PC-9 (cell line): ENCODE data around the gene FOSB. TPM values are rescaled to one million over a fixed set of nuclear protein-coding genes. Genes with fewer than 3 reads are reported as not detected.

Experiments used
- BruUV-seq: library from RNA; stranded (reverse); fragments of 400-500 nt; replicated peaks from 2 replicates; lab custom pipeline; 2021; lab: Mats Ljungman, UMichigan
- CTCF ChIA-PET: fragments of 300-600 bp; sonication (Branson Sonifier 250); formaldehyde crosslinking; loops from one replicate; lab custom pipeline; 2022; ENCODE audit warnings: antibody characterized with exemption; lab: Charles Lee
- POLR2A ChIA-PET: fragments of 300-600 bp; sonication (Branson Sonifier 250); formaldehyde crosslinking; loops from one replicate; lab custom pipeline; 2022; ENCODE audit warnings: antibody characterized with exemption; ENCODE audit not compliant: unreplicated experiment; lab: Charles Lee
- DNase-seq, 2 experiments: peaks; one replicate each; pipeline versions ENCODE4 v3.0.0 to v3.0.0-alpha.2; 2015 to 2022; ENCODE audit warnings: mixed read lengths in 1 of 2
- H2AFZ ChIP-seq: fragments of 200-600 bp; sonication (generic); 2 replicates; pipeline ENCODE4 v1.8.1; 2017; ENCODE audit warnings: antibody characterized with exemption
- H3F3A ChIP-seq: fragments of 200-600 bp; sonication (generic); 2 replicates; pipeline ENCODE4 v1.8.1; 2017; ENCODE audit warnings: antibody characterized with exemption, mild to moderate bottlenecking, low read depth; ENCODE audit not compliant: insufficient read depth
- H3K27ac ChIP-seq: fragments of 200-600 bp; sonication (generic); 2 replicates; pipeline ENCODE4 v1.6.1; 2016; ENCODE audit warnings: mixed run types
- H3K27me3 ChIP-seq: fragments of 200-600 bp; sonication (generic); 2 replicates; pipeline ENCODE4 v1.6.1; 2016; ENCODE audit warnings: low read depth, mixed run types; ENCODE audit not compliant: insufficient read depth
- H3K36me3 ChIP-seq: fragments of 200-600 bp; sonication (generic); 2 replicates; pipeline ENCODE4 v1.6.1; 2016; ENCODE audit warnings: low read depth, mixed run types
- H3K4me1 ChIP-seq: fragments of 200-600 bp; sonication (generic); replicated peaks from 2 replicates; pipeline ENCODE4 v1.6.1; 2016; ENCODE audit warnings: mixed run types; ENCODE audit not compliant: insufficient read depth
- H3K4me2 ChIP-seq: fragments of 200-600 bp; sonication (generic); 2 replicates; pipeline ENCODE4 v1.6.1; 2017; ENCODE audit warnings: mixed run types
- H3K4me3 ChIP-seq: fragments of 200-600 bp; sonication (generic); 2 replicates; pipeline ENCODE4 v1.6.1; 2016; ENCODE audit warnings: mixed run types
- H3K79me2 ChIP-seq: fragments of 200-600 bp; sonication (generic); 2 replicates; pipeline ENCODE4 v1.6.1; 2017; ENCODE audit warnings: low read depth, mixed run types
- H3K9me2 ChIP-seq: fragments of 200-600 bp; sonication (generic); 2 replicates; pipeline ENCODE4 v1.8.1; 2017; ENCODE audit warnings: mild to moderate bottlenecking; ENCODE audit not compliant: insufficient read depth
- H3K9me3 ChIP-seq: fragments of 200-600 bp; sonication (generic); 2 replicates; pipeline ENCODE4 v1.8.1; 2016; ENCODE audit warnings: low read depth; ENCODE audit not compliant: insufficient read depth
- H4K20me1 ChIP-seq: fragments of 200-600 bp; sonication (generic); 2 replicates; pipeline ENCODE4 v1.8.1; 2017; ENCODE audit not compliant: insufficient read depth
- EZH2 ChIP-seq: fragments of 200-600 bp; sonication (generic); IDR thresholded peaks from 2 replicates; pipeline ENCODE4 v1.8.0; 2017; ENCODE audit warnings: antibody characterized with exemption, low read depth
- intact Hi-C: fragments of 100-400 bp; cut with micrococcal nuclease; formaldehyde crosslinking; loops from one replicate; pipeline ENCODE4 v1.10.0; 2022; ENCODE audit not compliant: unreplicated experiment
- total RNA-seq: library from RNA; stranded (reverse); gene quantifications from 2 replicates; pipeline ENCODE4 v1.2.3, GENCODE V29; 2021
- TF ChIP-seq, protein P1 (sequence below): fragments of 200-600 bp; sonication (generic); conservative IDR thresholded peaks from 2 replicates; pipeline ENCODE4 v1.6.1; 2017; ENCODE audit warnings: mixed run types, antibody characterized with exemption, mild to moderate bottlenecking, moderate library complexity

Gene FOSB
- total RNA-seq, 1 experiment from 2014 or later = 7.9 TPM

GRCh38 chr19:45484273-45484945, 16.6 kb downstream of the FOSB start:
- TF ChIP-seq EZH2 = no peak
- TF ChIP-seq, protein P1, sequence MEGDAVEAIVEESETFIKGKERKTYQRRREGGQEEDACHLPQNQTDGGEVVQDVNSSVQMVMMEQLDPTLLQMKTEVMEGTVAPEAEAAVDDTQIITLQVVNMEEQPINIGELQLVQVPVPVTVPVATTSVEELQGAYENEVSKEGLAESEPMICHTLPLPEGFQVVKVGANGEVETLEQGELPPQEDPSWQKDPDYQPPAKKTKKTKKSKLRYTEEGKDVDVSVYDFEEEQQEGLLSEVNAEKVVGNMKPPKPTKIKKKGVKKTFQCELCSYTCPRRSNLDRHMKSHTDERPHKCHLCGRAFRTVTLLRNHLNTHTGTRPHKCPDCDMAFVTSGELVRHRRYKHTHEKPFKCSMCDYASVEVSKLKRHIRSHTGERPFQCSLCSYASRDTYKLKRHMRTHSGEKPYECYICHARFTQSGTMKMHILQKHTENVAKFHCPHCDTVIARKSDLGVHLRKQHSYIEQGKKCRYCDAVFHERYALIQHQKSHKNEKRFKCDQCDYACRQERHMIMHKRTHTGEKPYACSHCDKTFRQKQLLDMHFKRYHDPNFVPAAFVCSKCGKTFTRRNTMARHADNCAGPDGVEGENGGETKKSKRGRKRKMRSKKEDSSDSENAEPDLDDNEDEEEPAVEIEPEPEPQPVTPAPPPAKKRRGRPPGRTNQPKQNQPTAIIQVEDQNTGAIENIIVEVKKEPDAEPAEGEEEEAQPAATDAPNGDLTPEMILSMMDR = no peak
- Histone ChIP-seq H3K36me3 (no peaks in the 10 kb centered on the region), H2AFZ (no peak overlapping the region), H3K27ac (no peak overlapping the region), H4K20me1 (no peaks in the 10 kb centered on the region), H3K4me1 (no peaks in the 10 kb centered on the region; the same call in 1 of the 2 replicates), H3K4me2 (no peak overlapping the region), H3K9me2 (no peaks in the 10 kb centered on the region), H3F3A (peaks cover 17% of the 10 kb centered on the region; the same call in 1 of the 2 replicates), H3K27me3 (no peaks in the 10 kb centered on the region), H3K4me3 (no peak overlapping the region), H3K9me3 (no peaks in the 10 kb centered on the region), H3K79me2 (no peaks in the 10 kb centered on the region)
- intact Hi-C loops = loop anchor here (2.0 kb wide), 1 partner anchor 158 kb away; no protein-coding TSS in a partner anchor
- BruUV-seq = no TSS peak
- no peak for DNase-seq
- ChIA-PET POLR2A (no interaction called here), CTCF (interaction anchor here (0.5 to 1.7 kb wide), 5 partner anchors 11 to 193 kb away, joined by 4 to 12 read pairs (median 6); no protein-coding TSS in a partner anchor)

GRCh38 chr19:45485305-45486077, 17.7 kb downstream of the FOSB start:
- Histone ChIP-seq H3K79me2 (no peaks in the 10 kb centered on the region), H4K20me1 (no peaks in the 10 kb centered on the region), H3K4me2 (peak overlapping the region; percentile 88), H3K27me3 (no peaks in the 10 kb centered on the region), H2AFZ (peak overlapping the region; percentile 86), H3K4me3 (peak overlapping the region; percentile 62), H3K4me1 (no peaks in the 10 kb centered on the region), H3K27ac (no peak overlapping the region), H3F3A (peaks cover 14% of the 10 kb centered on the region; the same call in 1 of the 2 replicates), H3K9me2 (no peaks in the 10 kb centered on the region), H3K9me3 (no peaks in the 10 kb centered on the region), H3K36me3 (no peaks in the 10 kb centered on the region)
- TF ChIP-seq, protein P1 = peak; percentile 87
- TF ChIP-seq EZH2 = no peak
- ChIA-PET CTCF (interaction anchor here (0.5 to 1.7 kb wide), 11 partner anchors 10 to 465 kb away, joined by 3 to 12 read pairs (median 4); no protein-coding TSS in a partner anchor), POLR2A (interaction anchor here (0.6 to 0.9 kb wide), 3 partner anchors 46 to 678 kb away, joined by 3 to 7 read pairs (median 3); no protein-coding TSS in a partner anchor)
- intact Hi-C loops = loop anchor here (2.0 kb wide), 1 partner anchor 157 kb away; no protein-coding TSS in a partner anchor
- BruUV-seq = TSS peak; percentile 31
- DNase-seq = peak; percentile 91 to 97

DNA sequence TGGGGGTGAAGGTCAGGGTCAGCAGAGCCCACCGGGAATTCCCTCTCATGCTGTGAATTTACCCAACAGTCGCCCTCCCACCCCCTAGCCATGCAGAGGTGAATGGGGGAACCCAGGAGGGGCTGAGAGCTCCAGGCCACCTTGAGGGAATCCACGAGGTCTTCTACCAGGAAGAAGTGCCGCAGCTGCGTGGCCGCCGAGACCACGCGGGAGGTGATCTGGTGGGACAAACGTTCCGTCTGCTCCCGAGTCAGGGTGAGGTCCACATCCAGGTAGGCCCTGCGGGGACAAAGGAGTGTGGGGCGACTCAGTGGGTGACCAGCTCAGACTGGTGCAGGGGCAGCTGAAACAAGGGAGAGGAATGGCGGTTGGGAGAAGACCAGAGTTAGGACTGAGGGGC, 20.9 kb downstream of the FOSB start:
- peaks cover 37% of the 10 kb centered on the region for H3F3A ChIP-seq
- CTCF ChIA-PET = interaction anchor here (0.6 kb wide), 1 partner anchor 49 kb away, joined by 3 read pairs; no protein-coding TSS in a partner anchor
- H3K9me3 ChIP-seq = no peaks in the 10 kb centered on the region
- H3K4me1 ChIP-seq = no peaks in the 10 kb centered on the region
- H4K20me1 ChIP-seq = no peaks in the 10 kb centered on the region
- no peak overlapping the region for H3K27ac ChIP-seq
- H3K27me3 ChIP-seq = no peaks in the 10 kb centered on the region
- no peak overlapping the region for H3K4me2 ChIP-seq
- POLR2A ChIA-PET = no interaction called here
- H2AFZ ChIP-seq = no peak overlapping the region
- H3K4me3 ChIP-seq = no peak overlapping the region
- no peaks in the 10 kb centered on the region for H3K79me2 ChIP-seq
- no peaks in the 10 kb centered on the region for H3K9me2 ChIP-seq
- no peaks in the 10 kb centered on the region for H3K36me3 ChIP-seq
- no peak for DNase-seq
- intact Hi-C loops = no loop called here
- no peak for TF ChIP-seq EZH2
- TF ChIP-seq, protein P1 = no peak
- no TSS peak for BruUV-seq
